Measurements from ENCODE around the gene NFX1. TPM values are rescaled to one million over a fixed set of nuclear protein-coding genes. Genes with fewer than 3 reads are reported as not detected.
"Not testable (repeated sequence)": the region's sequence is repeated elsewhere in the genome, so short reads cannot be mapped to it uniquely, and the experiment has no call there.

The NFX1 gene
- polyA plus RNA-seq, 3 donors = 30.5 to 40.8 (median 35.0) TPM

GRCh38 chr9:33332956-33333355 lies 42.6 kb downstream of the NFX1 start:
- not testable (repeated sequence) for DNase-seq (ENCODE audit: extremely low read depth in 1 of 11, low read depth in 9 of 11, low spot score in 4 of 11)

- no peak for DNase-seq (ENCODE audit: extremely low read depth in 1 of 11, low read depth in 9 of 11, low spot score in 4 of 11)
These were observed 49.9 kb downstream of the NFX1 start for GRCh38 chr9:33340186-33340585.

GRCh38 chr9:33341182-33341581 lies 50.9 kb downstream of the NFX1 start:
- DNase-seq (ENCODE audit: extremely low read depth in 1 of 11, low read depth in 9 of 11, low spot score in 4 of 11) = no peak

GRCh38 chr9:33344145-33344544 lies 53.8 kb downstream of the NFX1 start:
- DNase-seq (ENCODE audit: extremely low read depth in 1 of 11, low read depth in 9 of 11, low spot score in 4 of 11) = no peak

- no peak for DNase-seq (ENCODE audit: extremely low read depth in 1 of 11, low read depth in 9 of 11, low spot score in 4 of 11)
These were observed 56.2 kb downstream of the NFX1 start for GRCh38 chr9:33346564-33346963.

GRCh38 chr9:33348998-33349397 lies 58.7 kb downstream of the NFX1 start:
- DNase-seq (ENCODE audit: extremely low read depth in 1 of 11, low read depth in 9 of 11, low spot score in 4 of 11) = no peak

GRCh38 chr9:33349743-33350142 lies 59.4 kb downstream of the NFX1 start:
- no peak for DNase-seq (ENCODE audit: extremely low read depth in 1 of 11, low read depth in 9 of 11, low spot score in 4 of 11)

GRCh38 chr9:33350310-33350709 lies 60.0 kb downstream of the NFX1 start:
- DNase-seq (ENCODE audit: extremely low read depth in 1 of 11, low read depth in 9 of 11, low spot score in 4 of 11) = no peak

GRCh38 chr9:33351547-33351946 lies 61.2 kb downstream of the NFX1 start:
- no peak for DNase-seq (ENCODE audit: extremely low read depth in 1 of 11, low read depth in 9 of 11, low spot score in 4 of 11)

GRCh38 chr9:33354651-33355211 lies 64.4 kb downstream of the NFX1 start:
- no peak for DNase-seq (ENCODE audit: extremely low read depth in 1 of 11, low read depth in 9 of 11, low spot score in 4 of 11)

- DNase-seq (ENCODE audit: extremely low read depth in 1 of 11, low read depth in 9 of 11, low spot score in 4 of 11) = no peak
These were observed 65.6 kb downstream of the NFX1 start for GRCh38 chr9:33355933-33356332.

- DNase-seq (ENCODE audit: extremely low read depth in 1 of 11, low read depth in 9 of 11, low spot score in 4 of 11) = not testable (repeated sequence)
These were observed 68.3 kb downstream of the NFX1 start for GRCh38 chr9:33358641-33359040.

GRCh38 chr9:33364127-33364526 lies 73.8 kb downstream of the NFX1 start:
- DNase-seq (ENCODE audit: extremely low read depth in 1 of 11, low read depth in 9 of 11, low spot score in 4 of 11) = no peak

GRCh38 chr9:33364814-33365213 lies 74.5 kb downstream of the NFX1 start:
- DNase-seq (ENCODE audit: extremely low read depth in 1 of 11, low read depth in 9 of 11, low spot score in 4 of 11) = not testable (repeated sequence)

- no peak for DNase-seq (ENCODE audit: extremely low read depth in 1 of 11, low read depth in 9 of 11, low spot score in 4 of 11)
These were observed 76.7 kb downstream of the NFX1 start for GRCh38 chr9:33366979-33367480.

GRCh38 chr9:33372900-33373299 lies 82.6 kb downstream of the NFX1 start:
- DNase-seq (ENCODE audit: extremely low read depth in 1 of 11, low read depth in 9 of 11, low spot score in 4 of 11) = no peak

GRCh38 chr9:33374190-33374589 lies 83.9 kb downstream of the NFX1 start:
- no peak for DNase-seq (ENCODE audit: extremely low read depth in 1 of 11, low read depth in 9 of 11, low spot score in 4 of 11)

GRCh38 chr9:33374634-33375237 lies 84.4 kb downstream of the NFX1 start:
- peak in 10 of 11 donors; percentile 58 to 81 (median 69) for DNase-seq (ENCODE audit: extremely low read depth in 1 of 11, low read depth in 9 of 11, low spot score in 4 of 11)

- DNase-seq (ENCODE audit: extremely low read depth in 1 of 11, low read depth in 9 of 11, low spot score in 4 of 11) = peak in 4 of 11 donors; percentile 28 to 51 (median 36)
These were observed 85.0 kb downstream of the NFX1 start for GRCh38 chr9:33375238-33375840.

- no peak for DNase-seq (ENCODE audit: extremely low read depth in 1 of 11, low read depth in 9 of 11, low spot score in 4 of 11)
These were observed 85.6 kb downstream of the NFX1 start for GRCh38 chr9:33375841-33376321.

All from renal cortex interstitium (tissue), 11 donors.